ENCODE data around the gene CACNA1B. TPM values are rescaled to one million over a fixed set of nuclear protein-coding genes. Genes with fewer than 3 reads are reported as not detected.

The CACNA1B gene
- polyA plus RNA-seq, 4 donors = under 0.01 to 0.91 (median 0.18) TPM; not detected in 1

DNA sequence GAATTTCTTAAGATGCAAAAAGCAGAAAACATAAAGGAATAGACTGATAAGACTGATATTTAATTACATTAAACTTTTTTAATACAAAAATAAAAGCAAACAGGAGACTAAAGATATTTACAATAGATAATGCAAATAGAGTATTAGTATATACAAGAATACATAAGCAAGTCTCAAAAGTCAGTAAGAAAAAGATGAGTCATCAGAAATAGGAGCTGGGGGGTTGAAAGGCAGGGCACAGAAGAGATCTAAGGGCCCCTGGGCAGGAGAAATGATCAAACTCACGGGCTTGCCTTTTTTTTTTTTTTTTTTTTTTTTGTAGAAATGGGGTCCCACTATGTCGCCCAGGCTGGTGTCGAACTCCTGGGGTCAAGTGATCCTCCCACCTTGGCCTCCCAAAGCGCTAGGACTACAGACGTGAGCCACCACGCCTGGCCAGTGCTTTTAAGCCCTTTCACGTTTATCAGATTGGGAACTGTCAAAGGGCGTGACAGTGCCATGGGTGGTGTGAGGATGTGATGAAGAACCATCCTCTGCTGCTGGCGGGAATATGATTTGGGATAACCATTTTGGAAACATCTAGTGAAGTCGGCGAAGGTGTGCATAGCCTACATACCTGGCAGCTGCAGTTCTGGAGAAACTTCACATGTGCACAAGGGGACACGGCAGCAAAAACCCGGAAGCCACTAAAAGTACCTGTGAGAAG is 126.1 kb downstream of the CACNA1B start:
- 75 to 86% (median 79%) methylated on average over 13 of the region's 13 CpGs for WGBS, 3 donors
- Histone ChIP-seq H3K27ac (ENCODE audit: low read depth in 1 of 3, low read length in 2 of 3) (no peak overlapping the region), H3K4me3 (ENCODE audit: low read depth in 1 of 3, low read length in 3 of 3) (no peak overlapping the region), H3K9me3 (ENCODE audit: control insufficient read depth in 2 of 2, insufficient read depth in 1 of 2, low read depth in 1 of 2, low read length in 1 of 2) (no peaks in the 10 kb centered on the region), H3K27me3 (ENCODE audit: control insufficient read depth in 3 of 3, insufficient read depth in 3 of 3, low read length in 3 of 3) (no peaks in the 10 kb centered on the region), H3K36me3 (ENCODE audit: control insufficient read depth in 3 of 3, insufficient read depth in 2 of 3, low read depth in 1 of 3, low read length in 3 of 3) (no peaks in the 10 kb centered on the region), H3K4me1 (ENCODE audit: control insufficient read depth in 3 of 3, insufficient read depth in 2 of 3, low read depth in 1 of 3, low read length in 2 of 3) (no peaks in the 10 kb centered on the region)
- FAIRE-seq (no peak), DNase-seq (no peak)

DNA sequence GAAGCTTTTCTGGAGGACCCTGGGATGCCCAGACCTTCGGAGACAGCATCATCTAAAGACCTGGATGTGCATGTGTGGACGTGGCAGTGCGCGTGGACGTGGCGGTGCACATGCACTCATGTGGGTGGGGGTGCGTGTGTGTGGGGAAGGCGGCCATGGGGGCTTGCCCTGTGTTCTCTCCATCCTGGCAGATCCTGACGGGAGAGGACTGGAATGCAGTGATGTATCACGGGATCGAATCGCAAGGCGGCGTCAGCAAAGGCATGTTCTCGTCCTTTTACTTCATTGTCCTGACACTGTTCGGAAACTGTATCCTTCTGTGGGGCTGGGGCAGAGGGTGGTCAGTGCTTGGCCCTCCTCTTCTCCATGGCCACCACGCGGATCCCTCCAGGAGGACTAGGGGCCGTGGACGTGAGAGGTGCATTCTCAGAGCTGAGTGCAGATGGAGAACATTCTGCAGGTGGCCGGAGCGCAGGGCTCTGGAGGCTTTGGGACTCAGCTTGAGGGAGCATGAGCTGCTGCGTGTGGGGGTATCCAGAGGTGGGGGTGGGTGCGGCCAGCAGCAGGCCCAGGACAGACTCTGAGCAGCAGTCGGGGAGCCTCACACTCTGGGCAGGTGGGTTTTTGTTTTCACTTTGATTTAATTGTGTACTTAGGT is 129.1 kb downstream of the CACNA1B start:
- Histone ChIP-seq H3K27me3 (ENCODE audit: control insufficient read depth in 3 of 3, insufficient read depth in 3 of 3, low read length in 3 of 3) (no peaks in the 10 kb centered on the region), H3K4me1 (ENCODE audit: control insufficient read depth in 3 of 3, insufficient read depth in 2 of 3, low read depth in 1 of 3, low read length in 2 of 3) (no peaks in the 10 kb centered on the region), H3K27ac (ENCODE audit: low read depth in 1 of 3, low read length in 2 of 3) (no peak overlapping the region), H3K4me3 (ENCODE audit: low read depth in 1 of 3, low read length in 3 of 3) (no peak overlapping the region), H3K9me3 (ENCODE audit: control insufficient read depth in 2 of 2, insufficient read depth in 1 of 2, low read depth in 1 of 2, low read length in 1 of 2) (no peaks in the 10 kb centered on the region), H3K36me3 (ENCODE audit: control insufficient read depth in 3 of 3, insufficient read depth in 2 of 3, low read depth in 1 of 3, low read length in 3 of 3) (no peaks in the 10 kb centered on the region)
- DNase-seq = no peak
- 84 to 86% (median 86%) methylated on average over 25 of the region's 25 CpGs for WGBS, 3 donors
- FAIRE-seq = no peak

DNA sequence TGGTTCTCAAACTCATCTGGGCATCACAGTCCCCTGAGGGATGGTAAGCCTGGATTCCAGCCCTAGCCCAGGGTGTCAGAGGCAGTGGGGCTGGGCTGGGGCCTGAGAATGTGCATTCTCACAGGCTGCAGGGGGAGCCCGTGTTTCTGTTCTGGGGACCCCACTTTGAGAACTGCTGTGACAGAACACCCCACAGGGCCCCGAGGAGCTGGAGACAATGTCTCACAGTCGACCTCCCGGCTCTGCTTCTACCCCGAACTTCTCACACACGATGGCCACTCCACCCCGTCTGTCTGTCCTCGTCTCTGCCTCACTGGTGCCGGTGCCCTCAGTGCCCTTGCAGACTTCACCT is 130.0 kb downstream of the CACNA1B start:
- H3K36me3 ChIP-seq (ENCODE audit: control insufficient read depth in 3 of 3, insufficient read depth in 2 of 3, low read depth in 1 of 3, low read length in 3 of 3) = no peaks in the 10 kb centered on the region
- WGBS, 3 donors = 85 to 88% (median 85%) methylated on average over 9 of the region's 9 CpGs
- no peaks in the 10 kb centered on the region for H3K27me3 ChIP-seq (ENCODE audit: control insufficient read depth in 3 of 3, insufficient read depth in 3 of 3, low read length in 3 of 3)
- DNase-seq = no peak
- FAIRE-seq = no peak
- no peaks in the 10 kb centered on the region for H3K9me3 ChIP-seq (ENCODE audit: control insufficient read depth in 2 of 2, insufficient read depth in 1 of 2, low read depth in 1 of 2, low read length in 1 of 2)
- H3K4me3 ChIP-seq (ENCODE audit: low read depth in 1 of 3, low read length in 3 of 3) = no peak overlapping the region
- no peak overlapping the region for H3K27ac ChIP-seq (ENCODE audit: low read depth in 1 of 3, low read length in 2 of 3)
- H3K4me1 ChIP-seq (ENCODE audit: control insufficient read depth in 3 of 3, insufficient read depth in 2 of 3, low read depth in 1 of 3, low read length in 2 of 3) = no peaks in the 10 kb centered on the region

DNA sequence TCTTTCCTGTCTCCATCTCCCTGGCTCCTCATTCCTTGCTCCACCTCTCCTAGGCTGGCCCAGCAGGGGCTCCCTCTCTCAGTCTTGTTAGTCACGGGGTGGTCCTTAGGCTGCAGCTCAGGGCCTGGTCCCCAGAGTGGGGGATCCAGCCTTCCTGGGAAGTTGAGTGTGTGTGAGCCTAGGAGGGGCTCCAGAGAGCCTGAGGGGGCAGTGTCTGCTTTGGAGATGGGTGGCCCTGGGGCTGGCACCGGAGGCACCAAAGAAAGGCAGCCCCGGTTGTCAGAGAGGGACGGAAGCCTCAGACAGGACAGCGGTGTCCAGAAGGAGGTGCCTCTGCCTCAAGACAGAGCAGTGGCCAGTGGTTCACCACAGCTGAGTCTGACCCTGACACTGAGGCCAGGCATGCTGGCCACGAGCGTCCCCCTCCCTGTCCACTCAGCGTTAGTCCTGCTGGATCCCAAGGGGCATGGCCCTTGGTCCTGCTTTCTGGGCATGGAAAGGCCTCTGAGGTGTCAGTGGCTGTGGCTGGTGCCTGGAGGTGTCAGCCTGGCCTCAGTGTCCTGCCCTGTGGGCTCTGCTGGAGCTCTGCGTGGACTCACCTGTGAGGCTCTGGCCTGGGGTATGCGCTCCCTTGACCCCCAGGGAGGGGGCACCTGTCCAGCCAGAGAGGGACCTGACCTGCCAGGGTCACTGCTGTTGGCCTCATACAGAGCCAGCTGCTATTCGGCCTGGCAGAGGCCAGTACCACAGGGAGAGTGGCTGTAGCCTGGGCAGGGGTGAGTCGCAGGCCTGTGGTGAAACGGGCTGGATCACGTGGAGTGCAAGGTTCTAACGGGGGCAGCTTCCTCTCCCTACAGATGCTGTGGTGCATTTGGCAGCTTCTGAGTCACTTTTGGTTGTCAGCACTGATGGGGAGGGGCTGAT is 130.6 kb downstream of the CACNA1B start:
- no peak overlapping the region for H3K4me3 ChIP-seq (ENCODE audit: low read depth in 1 of 3, low read length in 3 of 3)
- DNase-seq (no peak), FAIRE-seq (no peak)
- no peaks in the 10 kb centered on the region for H3K36me3 ChIP-seq (ENCODE audit: control insufficient read depth in 3 of 3, insufficient read depth in 2 of 3, low read depth in 1 of 3, low read length in 3 of 3)
- 75 to 83% (median 76%) methylated on average over 13 to 15 of the region's 15 CpGs for WGBS, 3 donors
- no peaks in the 10 kb centered on the region for H3K9me3 ChIP-seq (ENCODE audit: control insufficient read depth in 2 of 2, insufficient read depth in 1 of 2, low read depth in 1 of 2, low read length in 1 of 2)
- H3K4me1 ChIP-seq (ENCODE audit: control insufficient read depth in 3 of 3, insufficient read depth in 2 of 3, low read depth in 1 of 3, low read length in 2 of 3) = no peaks in the 10 kb centered on the region
- no peak overlapping the region for H3K27ac ChIP-seq (ENCODE audit: low read depth in 1 of 3, low read length in 2 of 3)
- no peaks in the 10 kb centered on the region for H3K27me3 ChIP-seq (ENCODE audit: control insufficient read depth in 3 of 3, insufficient read depth in 3 of 3, low read length in 3 of 3)

DNA sequence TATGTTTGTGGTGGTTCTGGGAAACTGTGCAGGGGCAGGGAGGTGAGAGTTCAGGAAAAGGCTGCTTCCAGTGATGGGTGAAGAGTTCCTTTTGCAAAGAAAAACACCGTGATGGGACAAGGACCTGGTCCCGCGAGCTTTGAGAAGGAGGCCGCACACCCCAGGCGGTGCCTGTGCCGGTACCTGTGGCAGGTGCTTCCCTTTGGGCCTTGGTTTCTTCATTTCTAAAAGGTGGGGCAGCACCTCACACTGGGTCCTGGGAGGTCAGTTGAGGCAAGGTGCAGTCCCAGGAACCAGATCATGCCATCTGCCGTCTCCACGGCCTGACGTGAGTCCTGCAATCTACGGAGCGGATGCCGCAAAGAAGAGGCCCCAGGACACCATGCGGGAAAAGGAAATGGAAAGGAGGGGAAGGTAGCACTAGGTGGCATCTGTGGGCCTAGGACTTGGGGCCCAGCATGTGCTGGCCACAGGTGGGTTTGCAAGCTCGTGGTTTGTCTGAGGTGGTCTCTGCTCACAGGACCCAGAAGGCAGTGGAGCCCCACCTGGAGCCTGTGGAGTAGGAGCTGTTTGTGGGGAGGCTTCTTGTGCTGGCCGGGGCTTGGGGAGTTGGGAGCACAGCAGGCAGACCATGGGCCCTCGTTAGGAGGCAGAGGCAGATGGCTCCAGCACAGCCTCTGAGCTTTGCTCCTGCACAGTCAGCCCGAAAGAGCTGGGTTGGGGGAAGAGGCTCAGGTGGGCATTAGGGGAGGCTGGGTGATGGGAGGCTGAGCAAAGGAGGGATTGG is 131.6 kb downstream of the CACNA1B start:
- H3K4me3 ChIP-seq (ENCODE audit: low read depth in 1 of 3, low read length in 3 of 3) = no peak overlapping the region
- DNase-seq (no peak), FAIRE-seq (no peak)
- no peaks in the 10 kb centered on the region for H3K27me3 ChIP-seq (ENCODE audit: control insufficient read depth in 3 of 3, insufficient read depth in 3 of 3, low read length in 3 of 3)
- H3K9me3 ChIP-seq (ENCODE audit: control insufficient read depth in 2 of 2, insufficient read depth in 1 of 2, low read depth in 1 of 2, low read length in 1 of 2) = no peaks in the 10 kb centered on the region
- no peak overlapping the region for H3K27ac ChIP-seq (ENCODE audit: low read depth in 1 of 3, low read length in 2 of 3)
- 79 to 87% (median 85%) methylated on average over 17 of the region's 17 CpGs for whole genome bisulfite sequencing, 3 donors
- no peaks in the 10 kb centered on the region for H3K36me3 ChIP-seq (ENCODE audit: control insufficient read depth in 3 of 3, insufficient read depth in 2 of 3, low read depth in 1 of 3, low read length in 3 of 3)
- H3K4me1 ChIP-seq (ENCODE audit: control insufficient read depth in 3 of 3, insufficient read depth in 2 of 3, low read depth in 1 of 3, low read length in 2 of 3) = no peaks in the 10 kb centered on the region

DNA sequence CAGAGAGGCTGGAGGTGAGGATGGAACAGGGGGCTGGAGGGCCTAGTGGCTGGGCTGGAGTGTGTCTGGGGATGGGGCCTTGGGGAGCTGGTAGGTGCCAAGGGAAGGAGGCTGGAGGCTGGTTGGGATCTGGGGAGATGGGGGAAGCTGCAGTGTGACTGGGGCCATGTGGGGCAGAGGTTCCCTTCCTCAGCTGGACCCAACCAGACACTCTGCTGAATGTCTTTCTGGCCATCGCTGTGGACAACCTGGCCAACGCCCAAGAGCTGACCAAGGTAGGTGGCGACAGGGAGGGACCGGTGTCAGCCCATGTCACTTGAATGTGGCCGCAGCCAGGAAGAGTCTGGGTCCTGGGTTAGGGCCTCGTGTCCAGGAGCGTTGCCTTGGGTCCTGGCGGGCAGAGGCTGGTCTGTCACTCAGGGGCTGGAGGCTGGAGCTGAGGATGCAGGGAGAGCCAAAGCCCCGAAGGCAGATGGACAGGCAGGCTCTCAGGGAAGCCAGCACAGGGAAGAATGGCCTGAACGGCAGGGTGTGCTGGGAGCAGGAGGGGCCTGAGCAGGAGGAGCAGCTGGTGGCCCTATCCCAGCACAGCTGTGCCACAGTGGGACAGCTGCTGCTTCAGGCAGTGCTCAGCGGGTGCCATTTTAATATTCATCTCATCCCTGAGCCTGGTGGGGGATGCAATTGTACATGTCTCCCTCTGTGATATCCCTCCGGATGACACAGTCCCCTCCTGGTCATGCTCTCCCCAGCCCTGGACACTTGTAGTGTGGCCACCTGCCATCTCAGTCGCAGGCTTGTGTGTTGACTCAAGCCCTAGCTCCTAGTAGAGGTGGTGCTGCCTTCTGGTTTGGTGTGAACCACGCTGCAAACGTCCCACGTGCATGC is 132.5 kb downstream of the CACNA1B start:
- WGBS, 3 donors = 73 to 81% (median 77%) methylated on average over 14 to 16 of the region's 16 CpGs
- no peaks in the 10 kb centered on the region for H3K9me3 ChIP-seq (ENCODE audit: control insufficient read depth in 2 of 2, insufficient read depth in 1 of 2, low read depth in 1 of 2, low read length in 1 of 2)

DNA sequence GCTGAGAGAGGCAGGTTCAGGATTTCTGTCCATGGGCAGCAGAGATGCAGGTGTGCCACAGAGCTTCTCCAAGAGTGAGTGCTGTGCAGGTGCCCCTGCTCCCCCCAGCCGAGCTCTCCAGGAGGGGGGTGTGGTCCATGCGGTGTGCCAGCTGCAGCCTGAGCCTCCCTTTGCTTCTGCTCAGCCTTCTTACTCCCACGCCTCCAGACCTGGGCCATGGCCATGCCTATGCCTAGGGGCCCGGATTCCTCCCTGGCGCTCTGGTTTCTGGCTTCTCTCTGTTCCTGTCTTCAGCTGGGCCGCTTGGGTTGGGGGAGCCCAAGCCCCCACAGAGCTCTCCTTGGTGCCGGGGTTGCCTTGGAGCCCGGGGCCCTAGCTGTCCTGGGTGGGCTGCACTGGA is 133.3 kb downstream of the CACNA1B start:
- Histone ChIP-seq H3K36me3 (ENCODE audit: control insufficient read depth in 3 of 3, insufficient read depth in 2 of 3, low read depth in 1 of 3, low read length in 3 of 3) (no peaks in the 10 kb centered on the region), H3K4me1 (ENCODE audit: control insufficient read depth in 3 of 3, insufficient read depth in 2 of 3, low read depth in 1 of 3, low read length in 2 of 3) (no peaks in the 10 kb centered on the region), H3K27me3 (ENCODE audit: control insufficient read depth in 3 of 3, insufficient read depth in 3 of 3, low read length in 3 of 3) (no peaks in the 10 kb centered on the region), H3K9me3 (ENCODE audit: control insufficient read depth in 2 of 2, insufficient read depth in 1 of 2, low read depth in 1 of 2, low read length in 1 of 2) (no peaks in the 10 kb centered on the region), H3K4me3 (ENCODE audit: low read depth in 1 of 3, low read length in 3 of 3) (no peak overlapping the region), H3K27ac (ENCODE audit: low read depth in 1 of 3, low read length in 2 of 3) (no peak overlapping the region)
- DNase-seq = no peak
- FAIRE-seq = no peak
- WGBS, 3 donors = 67 to 79% (median 78%) methylated on average over 8 of the region's 8 CpGs

More for the DNA sequence above, 132.5 kb downstream of the CACNA1B start:
- H3K27ac ChIP-seq (ENCODE audit: low read depth in 1 of 3, low read length in 2 of 3) = no peak overlapping the region
- FAIRE-seq (no peak), DNase-seq (no peak)
- H3K36me3 ChIP-seq (ENCODE audit: control insufficient read depth in 3 of 3, insufficient read depth in 2 of 3, low read depth in 1 of 3, low read length in 3 of 3) = no peaks in the 10 kb centered on the region
- no peaks in the 10 kb centered on the region for H3K27me3 ChIP-seq (ENCODE audit: control insufficient read depth in 3 of 3, insufficient read depth in 3 of 3, low read length in 3 of 3)
- no peaks in the 10 kb centered on the region for H3K4me1 ChIP-seq (ENCODE audit: control insufficient read depth in 3 of 3, insufficient read depth in 2 of 3, low read depth in 1 of 3, low read length in 2 of 3)
- no peak overlapping the region for H3K4me3 ChIP-seq (ENCODE audit: low read depth in 1 of 3, low read length in 3 of 3)
